NT2/D1 (cell line): ENCODE data around the gene TRAPPC1.

ENCODE experiments used
- DNase-seq: peaks from one replicate; pipeline ENCODE4 v3.0.0-alpha.2; 2011; ENCODE audit warnings: low read depth, low spot score
- H3K27me3 ChIP-seq: 2 replicates; pipeline ENCODE4 v1.6.0; 2011; ENCODE audit warnings: mild to moderate bottlenecking; ENCODE audit not compliant: insufficient read length, insufficient read depth
- H3K36me3 ChIP-seq: 2 replicates; pipeline ENCODE4 v1.6.1; 2011; ENCODE audit warnings: mild to moderate bottlenecking, low read length, mixed read lengths; ENCODE audit not compliant: insufficient read depth, insufficient read length
- H3K4me1 ChIP-seq: 2 replicates; pipeline ENCODE4 v1.5.1; 2011; ENCODE audit not compliant: insufficient read depth, insufficient read length
- H3K4me3 ChIP-seq: 2 replicates; pipeline ENCODE4 v1.5.1; 2011; ENCODE audit warnings: low read depth; ENCODE audit not compliant: insufficient read length
- H3K9ac ChIP-seq: 2 replicates; pipeline ENCODE4 v1.6.0; 2011; ENCODE audit warnings: low read depth; ENCODE audit not compliant: insufficient read length
- H3K9me3 ChIP-seq: 2 replicates; pipeline ENCODE4 v1.5.1; 2011; ENCODE audit warnings: mild to moderate bottlenecking, low read length; ENCODE audit not compliant: insufficient read depth
- SUZ12 ChIP-seq: IDR thresholded peaks from 2 replicates; pipeline ENCODE4 v1.6.1; 2011; ENCODE audit not compliant: insufficient read length, insufficient read depth; ENCODE audit errors: extremely low read depth
- YY1 ChIP-seq: IDR thresholded peaks from 2 replicates; pipeline ENCODE4 v1.6.1; 2011; ENCODE audit not compliant: insufficient read length, insufficient read depth
- ZNF274 ChIP-seq: IDR thresholded peaks from 2 replicates; pipeline ENCODE4 v1.6.1; 2011; ENCODE audit warnings: mild to moderate bottlenecking, low read depth, low read length

Gene TRAPPC1

DNA sequence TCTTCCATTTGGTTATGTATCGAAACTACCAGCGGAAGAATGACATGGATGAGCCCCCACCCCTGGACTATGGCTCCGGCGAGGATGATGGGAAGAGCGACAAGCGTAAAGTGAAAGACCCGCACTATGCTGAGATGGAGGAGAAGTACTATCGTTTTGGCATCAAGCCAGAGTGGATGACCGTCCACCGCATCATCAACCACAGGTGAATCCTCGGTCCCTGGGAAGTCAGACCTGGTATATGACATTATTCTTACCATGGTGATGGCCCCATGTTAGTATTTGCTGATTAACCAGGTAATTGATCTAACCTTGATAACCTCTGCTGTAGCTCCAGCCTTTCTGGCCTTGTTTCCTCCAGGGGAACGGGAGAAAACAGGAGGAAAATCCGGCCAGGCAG, 34.7 kb downstream of the TRAPPC1 start:
- Histone ChIP-seq H3K4me3 (no peak overlapping the region), H3K36me3 (peaks cover 72% of the 10 kb centered on the region), H3K27me3 (no peaks in the 10 kb centered on the region), H3K9me3 (no peaks in the 10 kb centered on the region), H3K4me1 (no peaks in the 10 kb centered on the region), H3K9ac (no peak overlapping the region)
- TF ChIP-seq SUZ12 (no peak), YY1 (no peak), ZNF274 (no peak)
- no peak for DNase-seq

DNA sequence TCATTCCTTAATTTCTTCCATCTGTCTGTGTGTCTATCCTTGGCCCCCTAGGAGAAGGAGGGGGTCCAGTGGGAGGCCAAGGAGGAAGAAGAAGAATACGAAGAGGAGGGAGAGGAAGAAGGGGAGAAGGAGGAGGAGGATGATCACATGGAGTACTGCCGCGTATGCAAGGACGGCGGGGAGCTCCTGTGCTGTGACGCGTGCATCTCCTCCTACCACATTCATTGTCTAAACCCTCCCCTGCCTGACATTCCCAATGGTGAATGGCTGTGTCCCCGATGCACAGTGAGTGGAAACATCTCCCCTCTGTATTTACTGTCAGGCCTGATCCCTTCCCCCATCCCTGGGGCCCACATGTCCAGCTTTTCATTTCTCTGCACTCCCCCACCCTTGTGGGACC, 36.9 kb downstream of the TRAPPC1 start:
- Histone ChIP-seq H3K4me3 (no peak overlapping the region), H3K36me3 (peaks cover 71% of the 10 kb centered on the region), H3K9ac (no peak overlapping the region), H3K27me3 (no peaks in the 10 kb centered on the region), H3K9me3 (no peaks in the 10 kb centered on the region), H3K4me1 (no peaks in the 10 kb centered on the region)
- TF ChIP-seq SUZ12 (no peak), ZNF274 (no peak), YY1 (no peak)
- no peak for DNase-seq

DNA sequence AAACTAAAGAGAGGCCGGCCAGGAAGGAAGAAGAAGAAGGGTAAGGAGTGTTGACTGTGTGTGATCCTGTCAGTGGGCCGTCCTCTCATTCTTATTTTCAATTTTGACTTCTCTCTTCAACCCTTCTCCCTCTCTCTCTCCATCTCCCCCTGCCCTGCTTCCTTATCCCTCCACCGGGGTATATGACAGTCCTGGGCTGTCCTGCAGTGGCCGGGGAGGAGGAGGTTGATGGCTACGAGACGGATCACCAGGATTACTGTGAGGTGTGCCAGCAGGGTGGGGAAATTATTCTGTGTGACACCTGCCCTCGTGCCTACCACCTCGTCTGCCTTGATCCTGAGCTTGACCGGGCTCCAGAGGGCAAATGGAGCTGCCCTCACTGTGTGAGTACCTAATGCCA, 37.5 kb downstream of the TRAPPC1 start:
- DNase-seq = no peak
- Histone ChIP-seq H3K4me3 (no peak overlapping the region), H3K4me1 (no peaks in the 10 kb centered on the region), H3K9me3 (no peaks in the 10 kb centered on the region), H3K27me3 (no peaks in the 10 kb centered on the region), H3K36me3 (peaks cover 64% of the 10 kb centered on the region), H3K9ac (no peak overlapping the region)
- no peak for TF ChIP-seq SUZ12
- no peak for TF ChIP-seq YY1
- TF ChIP-seq ZNF274 = no peak

DNA sequence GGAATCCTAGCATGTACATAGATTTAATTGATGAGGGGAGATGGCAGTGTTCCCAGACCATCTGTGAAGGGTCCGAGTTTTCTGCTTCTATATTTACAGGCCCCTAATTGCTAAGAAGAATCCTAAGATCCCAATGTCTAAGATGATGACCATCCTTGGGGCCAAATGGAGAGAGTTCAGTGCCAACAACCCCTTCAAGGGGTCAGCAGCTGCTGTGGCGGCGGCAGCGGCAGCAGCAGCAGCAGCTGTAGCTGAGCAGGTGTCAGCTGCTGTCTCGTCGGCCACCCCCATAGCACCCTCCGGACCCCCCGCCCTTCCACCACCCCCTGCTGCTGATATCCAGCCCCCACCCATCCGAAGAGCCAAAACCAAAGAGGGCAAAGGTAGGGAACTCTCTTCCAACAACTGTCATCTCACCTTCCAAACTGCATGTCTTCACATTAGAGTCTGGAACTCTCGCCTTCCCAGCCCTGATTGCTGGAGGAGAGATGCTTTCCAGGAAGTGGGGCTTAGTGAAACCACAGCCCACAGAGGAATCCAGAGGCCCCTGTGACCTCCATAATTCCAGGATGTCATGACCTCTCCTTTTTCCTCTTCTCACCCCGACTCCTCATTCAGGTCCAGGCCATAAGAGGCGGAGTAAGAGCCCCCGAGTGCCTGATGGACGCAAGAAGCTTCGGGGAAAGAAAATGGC, 38.4 kb downstream of the TRAPPC1 start:
- Histone ChIP-seq H3K27me3 (no peaks in the 10 kb centered on the region), H3K9me3 (no peaks in the 10 kb centered on the region), H3K4me3 (no peak overlapping the region), H3K4me1 (peaks cover 3% of the 10 kb centered on the region), H3K9ac (no peak overlapping the region), H3K36me3 (peaks cover 55% of the 10 kb centered on the region)
- TF ChIP-seq SUZ12 (no peak), ZNF274 (no peak), YY1 (no peak)
- no peak for DNase-seq

DNA sequence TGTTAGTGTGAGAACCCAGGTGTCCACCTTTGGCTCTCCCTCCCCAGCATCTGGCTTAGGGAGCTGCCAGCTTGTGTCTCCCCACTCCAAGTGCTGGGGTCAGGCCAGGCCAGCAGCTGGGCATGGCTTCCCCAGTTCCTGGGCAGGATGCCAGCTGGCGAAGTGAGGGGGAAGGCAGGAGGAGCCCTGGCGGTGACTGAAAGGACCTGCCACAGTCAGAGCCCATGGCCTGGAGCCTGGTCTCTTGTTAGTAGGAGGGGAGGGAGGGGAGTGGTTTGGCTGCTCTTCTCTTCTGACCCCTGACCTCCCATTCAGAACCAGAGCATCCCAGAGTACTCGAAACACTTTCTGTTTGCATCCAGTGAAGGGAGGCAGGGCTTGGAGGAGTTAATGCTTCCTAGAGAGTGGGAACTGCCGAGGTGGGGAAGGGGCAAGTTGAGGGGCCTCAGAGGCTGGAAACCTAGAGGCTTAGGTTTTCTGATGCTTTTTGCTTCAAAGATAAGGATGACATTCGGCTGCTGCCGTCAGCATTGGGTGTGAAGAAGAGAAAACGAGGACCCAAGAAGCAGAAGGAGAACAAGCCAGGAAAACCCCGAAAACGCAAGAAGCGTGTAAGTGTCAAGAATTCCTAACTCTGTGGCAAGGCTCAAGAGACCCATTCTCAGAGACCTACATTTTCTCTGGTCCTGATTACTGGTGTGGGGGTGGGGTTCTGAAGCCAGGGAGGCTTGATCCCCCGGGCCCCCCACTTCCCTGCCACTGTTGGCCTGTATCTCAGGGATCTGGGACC, 42.4 kb downstream of the TRAPPC1 start:
- H3K27me3 ChIP-seq = no peaks in the 10 kb centered on the region
- no peak for DNase-seq
- peaks cover 5% of the 10 kb centered on the region for H3K4me1 ChIP-seq
- TF ChIP-seq ZNF274 (no peak), YY1 (no peak), SUZ12 (no peak)
- no peak overlapping the region for H3K4me3 ChIP-seq
- H3K9ac ChIP-seq = no peak overlapping the region
- peaks cover 29% of the 10 kb centered on the region for H3K36me3 ChIP-seq
- H3K9me3 ChIP-seq = no peaks in the 10 kb centered on the region

DNA sequence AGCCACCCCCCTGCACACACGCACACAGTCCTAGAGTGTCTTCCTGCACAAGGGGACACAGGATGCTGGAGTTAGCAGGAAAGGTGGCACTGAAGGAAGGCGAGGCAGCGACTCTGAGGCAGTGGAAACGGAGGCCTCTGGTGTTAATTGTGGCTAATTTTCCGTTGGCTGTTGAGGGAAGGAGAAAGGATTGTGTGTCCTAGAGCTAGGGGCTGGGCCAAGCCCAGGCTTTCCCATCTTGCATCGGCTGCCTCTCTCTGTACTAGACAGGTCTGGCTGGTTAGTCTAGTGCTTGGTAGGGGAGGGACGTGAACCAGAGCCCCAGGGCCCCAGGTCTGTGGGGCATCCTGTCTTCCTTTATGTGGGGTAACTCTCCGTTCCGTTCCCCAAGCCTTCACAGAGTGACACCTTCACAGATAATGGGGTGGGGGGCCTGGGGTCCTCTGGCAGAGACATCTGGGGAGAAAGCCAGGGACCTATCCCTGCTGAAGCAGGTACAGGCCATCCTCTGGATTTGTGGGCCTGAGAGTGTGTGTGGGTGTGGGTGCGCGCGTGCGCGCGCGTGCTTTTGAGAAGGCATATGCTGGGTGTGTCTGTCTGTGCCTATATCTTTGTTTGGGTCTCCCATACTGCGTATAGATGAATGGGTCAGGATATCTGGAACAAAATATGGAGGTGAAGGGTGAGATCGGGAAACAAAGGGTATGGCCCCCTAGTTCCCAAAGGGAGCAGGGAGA, 43.4 kb downstream of the TRAPPC1 start, which contains the start of gene CHD3:
Gene CHD3, plus strand, starts transcription at position 606 of the 737 bp plus-strand sequence. CDS start 212 bp downstream, outside the sequence.
- H3K4me1 ChIP-seq = peaks cover 5% of the 10 kb centered on the region
- H3K27me3 ChIP-seq = no peaks in the 10 kb centered on the region
- peak within 1 kb of the TSS; percentile 35 for H3K4me3 ChIP-seq
- no peak for DNase-seq
- TF ChIP-seq YY1 (no peak), SUZ12 (no peak), ZNF274 (no peak)
- H3K9me3 ChIP-seq = no peaks in the 10 kb centered on the region
- peak within 1 kb of the TSS; percentile 79 for H3K9ac ChIP-seq
- peaks cover 19% of the 10 kb centered on the region for H3K36me3 ChIP-seq
